Mesenchymal stem cell (in vitro differentiated cells and primary cell): ENCODE results near the gene CRB2.

Source experiments
- DNase-seq: peaks from one replicate; pipeline ENCODE4 v3.0.0-alpha.2; 2013
- H2AFZ ChIP-seq: one replicate; pipeline ENCODE4 v1.6.1; 2013; ENCODE audit warnings: low read depth, mild to moderate bottlenecking, control low read depth, inconsistent platforms, low read length, moderate library complexity
- H2AK5ac ChIP-seq: 2 replicates; pipeline ENCODE4 v1.6.1; 2013; ENCODE audit warnings: low read length, moderate library complexity, mild to moderate bottlenecking, inconsistent platforms; ENCODE audit not compliant: severe bottlenecking
- H2BK120ac ChIP-seq: one replicate; pipeline ENCODE4 v1.6.1; 2013; ENCODE audit warnings: low read depth, mild to moderate bottlenecking, inconsistent platforms, low read length, moderate library complexity
- H2BK12ac ChIP-seq, 2 experiments: one replicate each; pipeline ENCODE4 v1.6.1; 2013; ENCODE audit warnings: inconsistent platforms in 2 of 2, low read length in 2 of 2, mild to moderate bottlenecking in 2 of 2, moderate library complexity in 2 of 2, control low read depth in 1 of 2
- H2BK15ac ChIP-seq: one replicate; pipeline ENCODE4 v1.6.1; 2013; ENCODE audit warnings: mild to moderate bottlenecking, low read depth, inconsistent platforms; ENCODE audit not compliant: poor library complexity, severe bottlenecking
- H2BK5ac ChIP-seq: 2 replicates; pipeline ENCODE4 v1.6.1; 2013; ENCODE audit warnings: low read depth, mild to moderate bottlenecking, low read length, control low read depth, inconsistent platforms; ENCODE audit not compliant: poor library complexity, severe bottlenecking
- H3K14ac ChIP-seq, 2 experiments: one replicate each; pipeline ENCODE4 v1.6.1; 2013; ENCODE audit warnings: inconsistent platforms in 2 of 2, low read length in 2 of 2, control low read depth in 1 of 2, mild to moderate bottlenecking in 1 of 2, moderate library complexity in 1 of 2
- H3K18ac ChIP-seq, 2 experiments: one replicate each; pipeline ENCODE4 v1.6.1; 2013; ENCODE audit warnings: inconsistent platforms in 2 of 2, low read length in 2 of 2, control low read depth in 1 of 2, low read depth in 1 of 2, mild to moderate bottlenecking in 1 of 2
- H3K23ac ChIP-seq, 2 experiments: one replicate each; pipeline ENCODE4 v1.6.1; 2013; ENCODE audit warnings: inconsistent platforms in 2 of 2, low read length in 2 of 2, mild to moderate bottlenecking in 2 of 2, moderate library complexity in 2 of 2, control low read depth in 1 of 2
- H3K27ac ChIP-seq: 2 replicates; pipeline ENCODE4 v1.5.1; 2013; ENCODE audit warnings: mild to moderate bottlenecking, moderate library complexity, low read length, control low read depth, inconsistent platforms; ENCODE audit not compliant: poor library complexity, severe bottlenecking
- H3K27me3 ChIP-seq, 2 experiments: 2 replicates each; pipeline versions ENCODE4 v1.6.1 to v1.7.0; 2013; ENCODE audit warnings: low read length in 2 of 2, mild to moderate bottlenecking in 2 of 2, moderate library complexity in 2 of 2, control low read depth in 1 of 2, inconsistent platforms in 1 of 2; ENCODE audit not compliant: control insufficient read depth in 1 of 2, insufficient read depth in 1 of 2
- H3K36me3 ChIP-seq, 2 experiments: 2 replicates each; pipeline versions ENCODE4 v1.6.1 to v1.7.0; 2013; ENCODE audit warnings: low read length in 2 of 2, control low read depth in 1 of 2, inconsistent platforms in 1 of 2, low read depth in 1 of 2, mild to moderate bottlenecking in 1 of 2; ENCODE audit not compliant: insufficient read depth in 2 of 2, control insufficient read depth in 1 of 2
- H3K4ac ChIP-seq, 2 experiments: one replicate each; pipeline ENCODE4 v1.6.1; 2013; ENCODE audit warnings: inconsistent platforms in 2 of 2, low read length in 2 of 2, mild to moderate bottlenecking in 2 of 2, moderate library complexity in 2 of 2, control low read depth in 1 of 2, low read depth in 1 of 2
- H3K4me1 ChIP-seq: 2 replicates; pipeline ENCODE4 v1.6.1; 2013; ENCODE audit warnings: low read depth, low read length, control low read depth; ENCODE audit not compliant: control insufficient read depth, insufficient read depth
- H3K4me2 ChIP-seq: 2 replicates; pipeline ENCODE4 v1.6.1; 2013; ENCODE audit warnings: low read length, mild to moderate bottlenecking, inconsistent platforms; ENCODE audit not compliant: poor library complexity, severe bottlenecking
- H3K4me3 ChIP-seq, 2 experiments: 2 replicates each; pipeline versions ENCODE4 v1.5.1 to v1.7.0; 2013; ENCODE audit warnings: low read length in 2 of 2, mild to moderate bottlenecking in 2 of 2, control low read depth in 1 of 2, low read depth in 1 of 2; ENCODE audit not compliant: insufficient read depth in 1 of 2
- H3K79me1 ChIP-seq: replicated peaks from 2 replicates; pipeline ENCODE4 v1.6.1; 2013; ENCODE audit warnings: mild to moderate bottlenecking, control low read depth, low read length, inconsistent platforms; ENCODE audit not compliant: poor library complexity, severe bottlenecking
- H3K9ac ChIP-seq: 2 replicates; pipeline ENCODE4 v1.7.0; 2013; ENCODE audit warnings: mild to moderate bottlenecking, low read length, moderate library complexity
- H3K9me3 ChIP-seq: 2 replicates; pipeline ENCODE4 v1.7.0; 2013; ENCODE audit warnings: mild to moderate bottlenecking, low read length; ENCODE audit not compliant: control insufficient read depth
- H4K8ac ChIP-seq: one replicate; pipeline ENCODE4 v1.6.1; 2013; ENCODE audit warnings: inconsistent platforms, mild to moderate bottlenecking, low read length, moderate library complexity
- H4K91ac ChIP-seq: one replicate; pipeline ENCODE4 v1.6.1; 2013; ENCODE audit warnings: mild to moderate bottlenecking, low read length, inconsistent platforms
- WGBS: methylation state at CpG from one replicate; pipeline ENCODE4 v1.1.7; 2013; ENCODE audit warnings: mixed read lengths; 5-methylcytosine and 5-hydroxymethylcytosine counted together

CRB2 gene

GRCh38 chr9:123375469-123376132 is 19.6 kb downstream of the CRB2 start:
- Histone ChIP-seq H3K4ac (no peak overlapping the region), H3K36me3 (no peaks in the 10 kb centered on the region), H3K18ac (peak overlapping the region in 1 of 2 experiments; percentile 59), H3K14ac (no peak overlapping the region), H3K9me3 (no peaks in the 10 kb centered on the region), H2AFZ (no peak overlapping the region), H3K4me1 (peaks cover 52% of the 10 kb centered on the region), H2BK120ac (no peak overlapping the region), H2BK12ac (peak overlapping the region in 1 of 2 experiments; percentile 19), H2AK5ac (peak overlapping the region; percentile 15), H3K4me3 (no peak overlapping the region), H3K4me2 (no peak overlapping the region), H3K23ac (no peak overlapping the region), H3K9ac (no peak overlapping the region), H3K79me1 (no peaks in the 10 kb centered on the region), H2BK5ac (no peak overlapping the region), H3K27ac (peak overlapping the region; percentile 44), H4K8ac (peak overlapping the region; percentile 20), H2BK15ac (peak overlapping the region; percentile 31), H4K91ac (peak overlapping the region; percentile 6), H3K27me3 (peaks cover 15 to 74% of the 10 kb centered on the region in 2 experiments)
- WGBS: 8% methylated on average over 11 of the region's 14 CpGs
- peak; percentile 55 for DNase-seq

GRCh38 chr9:123376218-123377071 is 20.4 kb downstream of the CRB2 start:
- peak overlapping the region; percentile 42 for H3K27ac ChIP-seq
- no peak overlapping the region for H2AFZ ChIP-seq
- WGBS: 71% methylated on average over 24 of the region's 24 CpGs
- no peak overlapping the region for H2BK120ac ChIP-seq
- peaks cover 13 to 65% of the 10 kb centered on the region in 2 experiments for H3K27me3 ChIP-seq
- H3K9ac ChIP-seq: no peak overlapping the region
- no peak overlapping the region for H3K4ac ChIP-seq
- no peak overlapping the region for H3K18ac ChIP-seq
- H3K9me3 ChIP-seq: no peaks in the 10 kb centered on the region
- no peak overlapping the region for H2AK5ac ChIP-seq
- H3K79me1 ChIP-seq: no peaks in the 10 kb centered on the region
- no peak overlapping the region for H2BK5ac ChIP-seq
- H3K4me2 ChIP-seq: no peak overlapping the region
- H2BK12ac ChIP-seq: peak overlapping the region in 1 of 2 experiments; percentile 9
- H3K4me1 ChIP-seq: peaks cover 52% of the 10 kb centered on the region
- no peak overlapping the region for H4K8ac ChIP-seq
- no peak overlapping the region for H3K23ac ChIP-seq
- H2BK15ac ChIP-seq: peak overlapping the region; percentile 44
- peak overlapping the region; percentile 60 for H4K91ac ChIP-seq
- H3K4me3 ChIP-seq: no peak overlapping the region
- DNase-seq: no peak
- no peaks in the 10 kb centered on the region for H3K36me3 ChIP-seq
- no peak overlapping the region for H3K14ac ChIP-seq

GRCh38 chr9:123377211-123377971 is 21.4 kb downstream of the CRB2 start:
- no peaks in the 10 kb centered on the region for H3K36me3 ChIP-seq
- peaks cover 50% of the 10 kb centered on the region for H3K4me1 ChIP-seq
- H3K4me2 ChIP-seq: no peak overlapping the region
- H3K4ac ChIP-seq: peak overlapping the region in 1 of 2 experiments; percentile 10
- 62% methylated on average over 21 of the region's 21 CpGs for WGBS
- H2BK12ac ChIP-seq: no peak overlapping the region
- no peak overlapping the region for H2AFZ ChIP-seq
- no peak overlapping the region for H3K18ac ChIP-seq
- no peak overlapping the region for H2BK15ac ChIP-seq
- no peak overlapping the region for H4K8ac ChIP-seq
- no peak overlapping the region for H2BK5ac ChIP-seq
- no peaks in the 10 kb centered on the region for H3K79me1 ChIP-seq
- H3K23ac ChIP-seq: no peak overlapping the region
- H3K27me3 ChIP-seq: peaks cover 4 to 56% of the 10 kb centered on the region in 2 experiments
- H2BK120ac ChIP-seq: no peak overlapping the region
- no peaks in the 10 kb centered on the region for H3K9me3 ChIP-seq
- no peak overlapping the region for H3K27ac ChIP-seq
- H3K9ac ChIP-seq: no peak overlapping the region
- H2AK5ac ChIP-seq: peak overlapping the region; percentile 4
- H4K91ac ChIP-seq: no peak overlapping the region
- H3K4me3 ChIP-seq: no peak overlapping the region
- peak overlapping the region in 1 of 2 experiments; percentile 4 for H3K14ac ChIP-seq
- no peak for DNase-seq
